ENCODE results near the gene RPH3AL.
"Not testable (repeated sequence)": the region's sequence is repeated elsewhere in the genome, so short reads cannot be mapped to it uniquely, and the experiment has no call there.

RPH3AL gene

DNA sequence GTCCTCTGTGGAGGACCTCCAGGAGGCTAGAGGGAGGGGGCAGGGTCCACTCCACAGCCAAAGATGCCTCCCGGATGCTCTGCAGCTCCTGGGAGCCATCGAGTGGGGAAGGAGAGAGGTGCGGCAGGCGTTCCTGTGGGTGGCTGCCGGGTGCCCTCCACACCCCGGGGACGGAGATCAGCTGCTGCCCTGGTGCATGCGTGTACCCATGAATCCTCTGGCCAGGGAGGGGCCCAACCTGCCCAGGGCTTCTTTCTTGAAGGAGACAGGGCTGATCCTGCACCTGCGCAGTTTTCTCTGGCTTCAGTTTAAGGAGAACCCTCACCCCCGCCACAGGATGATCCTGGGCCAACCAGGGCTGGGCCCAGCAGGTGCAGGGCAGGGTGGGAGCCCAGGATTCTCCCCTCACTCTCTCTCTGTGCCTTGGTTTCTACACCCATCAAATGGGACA lies 137.7 kb downstream of the RPH3AL start:
- CTCF ChIA-PET = no interaction called here

DNA sequence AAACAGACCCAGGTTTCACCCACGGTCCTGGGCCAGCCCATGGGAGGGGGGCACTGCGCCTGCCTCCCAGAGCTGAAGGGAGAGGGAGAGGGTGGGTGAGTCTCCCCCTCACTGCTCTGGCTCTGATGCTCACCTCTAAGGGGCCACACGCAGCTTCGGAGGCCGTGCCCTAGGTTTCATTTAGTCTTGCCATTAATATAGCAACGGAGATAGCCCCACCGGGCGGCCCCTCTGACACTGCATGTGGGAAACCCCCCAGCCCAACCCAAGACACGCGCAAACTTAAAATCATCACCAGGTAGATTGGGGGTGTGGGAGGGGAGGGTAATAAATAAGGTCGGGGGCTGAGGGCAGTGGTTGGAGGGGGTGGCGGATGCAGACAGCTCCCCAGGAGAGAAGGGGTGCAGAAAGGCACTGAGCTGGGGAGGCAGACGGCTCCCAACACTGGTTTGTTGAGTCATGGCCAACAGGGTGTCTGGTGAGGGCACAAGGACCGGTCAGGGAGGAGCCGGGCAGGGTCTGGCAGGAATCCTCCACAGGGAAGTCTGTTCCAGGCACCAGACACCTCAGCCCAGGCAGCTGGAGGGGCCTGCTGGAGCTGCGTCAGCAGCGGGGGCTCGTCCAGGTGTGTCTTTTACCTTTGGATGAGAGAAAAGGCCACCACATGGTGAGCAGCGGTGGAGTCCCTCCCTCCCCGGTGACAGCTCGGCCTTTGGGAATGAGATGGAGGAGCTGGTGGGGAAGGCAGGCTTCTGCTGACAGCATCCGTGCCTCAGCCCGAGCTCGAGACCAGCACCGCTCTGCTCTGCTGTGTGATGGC lies 139.1 kb downstream of the RPH3AL start:
- TF ChIP-seq, protein P1, sequence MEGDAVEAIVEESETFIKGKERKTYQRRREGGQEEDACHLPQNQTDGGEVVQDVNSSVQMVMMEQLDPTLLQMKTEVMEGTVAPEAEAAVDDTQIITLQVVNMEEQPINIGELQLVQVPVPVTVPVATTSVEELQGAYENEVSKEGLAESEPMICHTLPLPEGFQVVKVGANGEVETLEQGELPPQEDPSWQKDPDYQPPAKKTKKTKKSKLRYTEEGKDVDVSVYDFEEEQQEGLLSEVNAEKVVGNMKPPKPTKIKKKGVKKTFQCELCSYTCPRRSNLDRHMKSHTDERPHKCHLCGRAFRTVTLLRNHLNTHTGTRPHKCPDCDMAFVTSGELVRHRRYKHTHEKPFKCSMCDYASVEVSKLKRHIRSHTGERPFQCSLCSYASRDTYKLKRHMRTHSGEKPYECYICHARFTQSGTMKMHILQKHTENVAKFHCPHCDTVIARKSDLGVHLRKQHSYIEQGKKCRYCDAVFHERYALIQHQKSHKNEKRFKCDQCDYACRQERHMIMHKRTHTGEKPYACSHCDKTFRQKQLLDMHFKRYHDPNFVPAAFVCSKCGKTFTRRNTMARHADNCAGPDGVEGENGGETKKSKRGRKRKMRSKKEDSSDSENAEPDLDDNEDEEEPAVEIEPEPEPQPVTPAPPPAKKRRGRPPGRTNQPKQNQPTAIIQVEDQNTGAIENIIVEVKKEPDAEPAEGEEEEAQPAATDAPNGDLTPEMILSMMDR (conservative IDR thresholded peaks at IDR 0.05; ENCODE audit: low read depth) = no peak
- no peak overlapping the region for H3K27ac ChIP-seq
- DNase-seq (ENCODE audit: low spot score) = no peak
- ChIA-PET POLR2A (ENCODE audit: low non-redundant PET) (no interaction called here), CTCF (no interaction called here)

More for the DNA sequence above, 137.7 kb downstream of the RPH3AL start:
- no peak for DNase-seq (ENCODE audit: low spot score)
- TF ChIP-seq, protein P1 (conservative IDR thresholded peaks at IDR 0.05; ENCODE audit: low read depth) = no peak
- no peak overlapping the region for H3K27ac ChIP-seq
- POLR2A ChIA-PET (ENCODE audit: low non-redundant PET) = no interaction called here

DNA sequence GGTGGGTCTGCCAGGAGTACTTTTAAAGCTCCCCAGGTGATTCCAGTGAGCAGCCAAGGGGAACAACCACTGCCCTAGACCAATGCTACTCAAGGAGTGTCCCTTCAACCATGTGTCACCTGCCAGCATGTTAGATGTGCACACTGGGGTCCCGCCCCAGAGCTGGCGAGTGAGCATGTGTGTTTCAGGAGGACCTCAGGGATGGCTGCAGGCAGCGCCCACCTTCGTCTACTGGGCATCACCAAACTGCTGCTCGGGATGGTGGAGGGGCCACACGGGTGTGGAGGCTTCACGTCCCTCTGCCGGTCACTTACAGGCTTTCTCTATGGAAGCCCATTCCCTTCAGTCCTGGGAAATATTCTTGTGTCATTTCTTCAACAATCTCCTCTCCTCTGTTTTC lies 142.2 kb downstream of the RPH3AL start:
- POLR2A ChIA-PET (ENCODE audit: low non-redundant PET) = no interaction called here
- CTCF ChIA-PET = interaction anchor here (0.6 kb wide), 1 partner anchor 8 kb away, joined by 3 read pairs; no protein-coding TSS in a partner anchor
- DNase-seq (ENCODE audit: low spot score) = no peak
- TF ChIP-seq, protein P1 (conservative IDR thresholded peaks at IDR 0.05; ENCODE audit: low read depth) = no peak
- H3K27ac ChIP-seq = no peak overlapping the region

DNA sequence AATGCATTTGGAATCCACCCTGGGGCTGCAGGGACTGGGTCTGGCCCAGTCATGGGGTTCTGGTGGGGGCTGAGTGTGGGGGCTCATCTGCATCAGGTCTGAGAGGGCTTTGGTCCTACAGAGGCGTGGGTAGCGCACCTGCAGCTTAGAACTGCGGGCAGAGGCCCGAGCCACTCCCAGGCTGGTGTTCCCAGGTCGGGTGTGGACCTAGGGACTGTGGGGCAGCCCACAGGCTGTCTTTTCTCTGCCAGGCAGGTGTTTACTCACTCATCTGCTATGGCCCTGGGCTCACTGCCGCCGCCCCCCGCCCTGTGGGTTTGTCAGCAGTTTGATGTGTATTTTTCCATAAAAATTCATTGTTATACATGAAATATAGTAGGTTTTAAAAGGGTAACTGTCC lies 144.2 kb downstream of the RPH3AL start:
- POLR2A ChIA-PET (ENCODE audit: low non-redundant PET) = no interaction called here
- CTCF ChIA-PET = no interaction called here
- no peak for DNase-seq (ENCODE audit: low spot score)
- TF ChIP-seq, protein P1 (conservative IDR thresholded peaks at IDR 0.05; ENCODE audit: low read depth) = no peak
- H3K27ac ChIP-seq = no peak overlapping the region

DNA sequence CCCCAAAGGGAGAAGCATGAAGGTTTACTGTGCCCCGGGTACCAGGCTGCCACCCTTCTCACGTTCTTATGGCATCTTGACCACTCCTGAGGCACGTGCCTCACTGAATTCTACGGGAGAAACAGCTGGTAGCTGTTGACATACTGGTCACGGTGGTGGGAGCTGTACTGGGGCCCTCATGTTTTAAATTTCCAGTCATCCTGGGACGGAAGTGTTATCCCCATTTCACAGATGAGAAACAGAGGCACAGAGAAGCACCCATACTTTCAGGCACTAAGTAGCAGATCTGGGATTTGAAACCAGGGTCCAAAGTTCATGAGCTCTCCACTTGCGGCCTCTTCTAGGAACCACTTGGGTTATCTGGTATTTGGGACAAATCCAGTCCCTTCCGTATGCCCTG lies 144.8 kb downstream of the RPH3AL start:
- no peak for DNase-seq (ENCODE audit: low spot score)
- TF ChIP-seq, protein P1 (conservative IDR thresholded peaks at IDR 0.05; ENCODE audit: low read depth) = no peak
- H3K27ac ChIP-seq = no peak overlapping the region
- ChIA-PET CTCF (no interaction called here), POLR2A (ENCODE audit: low non-redundant PET) (no interaction called here)

DNA sequence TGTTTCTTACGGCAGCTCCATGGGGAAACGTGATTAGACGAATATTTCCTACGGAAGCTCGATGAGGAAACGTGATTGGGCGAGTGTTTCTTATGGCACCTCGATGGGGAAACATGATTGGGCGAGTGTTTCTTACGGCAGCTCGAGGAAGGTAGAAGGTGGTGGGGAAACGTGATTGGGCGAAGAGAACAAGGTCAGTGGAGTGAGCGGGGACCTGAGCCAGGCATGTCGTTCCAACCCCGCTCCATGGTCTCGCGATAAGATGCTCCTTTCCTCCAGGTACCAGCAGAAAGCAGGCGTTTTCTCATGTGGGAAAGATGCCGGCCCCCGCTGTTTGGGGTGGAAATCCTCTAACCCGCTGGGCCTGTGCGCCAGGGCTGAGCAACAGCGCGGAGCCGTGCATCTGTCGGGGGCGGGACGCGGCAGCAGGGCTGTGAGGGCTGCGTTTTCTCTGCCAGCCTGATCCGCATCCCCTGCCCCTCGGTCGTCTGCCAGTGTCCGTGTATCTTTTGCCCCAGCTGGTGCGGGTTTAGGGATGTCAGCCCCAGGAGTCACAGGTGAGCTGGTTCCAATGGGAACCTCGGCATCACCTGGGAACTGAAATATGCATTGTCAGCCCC lies 145.6 kb downstream of the RPH3AL start:
- H3K27ac ChIP-seq = no peak overlapping the region
- TF ChIP-seq, protein P1 (conservative IDR thresholded peaks at IDR 0.05; ENCODE audit: low read depth) = no peak
- ChIA-PET POLR2A (ENCODE audit: low non-redundant PET) (no interaction called here), CTCF (interaction anchor here (0.7 kb wide), 1 partner anchor 33 kb away, joined by 4 read pairs; no protein-coding TSS in a partner anchor)
- no peak for DNase-seq (ENCODE audit: low spot score)

DNA sequence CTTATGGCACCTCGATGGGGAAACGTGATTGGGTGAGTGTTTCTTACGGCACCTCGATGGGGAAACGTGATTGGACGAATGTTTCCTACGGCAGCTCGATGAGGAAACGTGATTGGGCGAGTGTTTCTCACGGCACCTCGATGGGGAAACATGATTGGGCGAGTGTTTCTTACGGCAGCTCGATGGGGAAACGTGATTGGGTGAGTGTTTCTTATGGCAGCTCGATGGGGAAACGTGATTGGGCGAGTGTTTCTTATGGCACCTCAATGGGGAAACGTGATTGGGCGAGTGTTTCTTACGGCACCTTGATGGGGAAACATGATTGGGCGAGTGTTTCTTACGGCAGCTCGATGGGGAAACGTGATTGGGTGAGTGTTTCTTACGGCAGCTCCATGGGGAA lies 146.1 kb downstream of the RPH3AL start:
- POLR2A ChIA-PET (ENCODE audit: low non-redundant PET); DNase-seq (ENCODE audit: low spot score); H3K27ac ChIP-seq: not testable (repeated sequence)
- CTCF ChIA-PET = interaction anchor here (0.7 kb wide), 3 partner anchors 34 to 491 kb away, joined by 3 to 6 read pairs (median 4); no protein-coding TSS in a partner anchor
